Large intestine (tissue), 3 donors: Measurements from ENCODE around the gene EPB41L4B. TPM values are rescaled to one million over a fixed set of nuclear protein-coding genes. Genes with fewer than 3 reads are reported as not detected.

Experiments used
- DNase-seq, 2 donors: peaks; one replicate each; pipeline versions ENCODE4 v3.0.0 to v3.0.0-alpha.2; 2013
- H3K27ac ChIP-seq: one replicate; pipeline ENCODE4 v1.5.1; 2013; ENCODE audit warnings: low read length
- H3K27me3 ChIP-seq: 2 replicates; pipeline ENCODE4 v1.6.1; 2013; ENCODE audit warnings: low read length; ENCODE audit not compliant: control insufficient read depth, insufficient read depth
- H3K36me3 ChIP-seq: 2 replicates; pipeline ENCODE4 v1.6.1; 2013; ENCODE audit warnings: low read length; ENCODE audit not compliant: control insufficient read depth, insufficient read depth
- H3K4me1 ChIP-seq: one replicate; pipeline ENCODE4 v1.6.1; 2013; ENCODE audit warnings: low read length; ENCODE audit not compliant: control insufficient read depth, insufficient read depth
- H3K4me3 ChIP-seq: one replicate; pipeline ENCODE4 v1.5.1; 2013; ENCODE audit warnings: low read length
- H3K9me3 ChIP-seq: one replicate; pipeline ENCODE4 v1.6.1; 2013; ENCODE audit warnings: mild to moderate bottlenecking, low read depth, low read length, moderate library complexity; ENCODE audit not compliant: control insufficient read depth
- WGBS: methylation state at CpG from one replicate; pipeline ENCODE4 v1.1.5; 2013; ENCODE audit warnings: low lambda C conversion rate; ENCODE audit not compliant: insufficient coverage; 5-methylcytosine and 5-hydroxymethylcytosine counted together
- polyA plus RNA-seq: library from polyadenylated mRNA; unstranded; fragments of 120-200 nt; gene quantifications from one replicate; pipeline ENCODE4 v1.2.1, GENCODE V29; 2013

Gene EPB41L4B
- polyA plus RNA-seq, 1 donor: 35.5 TPM

- Histone ChIP-seq H3K9me3 (no peaks in the 10 kb centered on the region), H3K4me1 (peaks cover 20% of the 10 kb centered on the region), H3K36me3 (peaks cover 6% of the 10 kb centered on the region), H3K27ac (no peak overlapping the region), H3K4me3 (no peak overlapping the region), H3K27me3 (no peaks in the 10 kb centered on the region)
- peak; percentile 23 to 29 for DNase-seq
- WGBS: no CpG with 5 or more reads among the region's 7 CpGs
These were observed 72.7 kb downstream of the EPB41L4B start for GRCh38 chr9:109248133-109248581.

- Histone ChIP-seq H3K4me3 (no peak overlapping the region), H3K4me1 (peaks cover 20% of the 10 kb centered on the region), H3K27ac (no peak overlapping the region), H3K36me3 (no peaks in the 10 kb centered on the region), H3K9me3 (no peaks in the 10 kb centered on the region), H3K27me3 (no peaks in the 10 kb centered on the region)
- DNase-seq: no peak
These were observed 73.6 kb downstream of the EPB41L4B start for GRCh38 chr9:109247228-109247627.

- Histone ChIP-seq H3K9me3 (no peaks in the 10 kb centered on the region), H3K4me1 (peaks cover 16% of the 10 kb centered on the region), H3K27ac (no peak overlapping the region), H3K36me3 (peaks cover 3% of the 10 kb centered on the region), H3K4me3 (no peak overlapping the region), H3K27me3 (no peaks in the 10 kb centered on the region)
- WGBS: 86% methylated on average over 1 of the region's 6 CpGs
- DNase-seq: peak in 1 of 2 donors; percentile 4
These were observed 74.3 kb downstream of the EPB41L4B start for GRCh38 chr9:109246533-109246932.

GRCh38 chr9:109245310-109245897 lies 75.5 kb downstream of the EPB41L4B start:
- Histone ChIP-seq H3K9me3 (no peaks in the 10 kb centered on the region), H3K4me1 (peaks cover 7% of the 10 kb centered on the region), H3K27me3 (no peaks in the 10 kb centered on the region), H3K27ac (no peak overlapping the region), H3K4me3 (no peak overlapping the region), H3K36me3 (peaks cover 4% of the 10 kb centered on the region)
- no peak for DNase-seq
- WGBS: 95% methylated on average over 3 of the region's 6 CpGs

- peaks cover 6% of the 10 kb centered on the region for H3K36me3 ChIP-seq
- H3K27ac ChIP-seq: no peak overlapping the region
- no peak overlapping the region for H3K4me3 ChIP-seq
- 75% methylated on average over 1 of the region's 9 CpGs for WGBS
- H3K9me3 ChIP-seq: no peaks in the 10 kb centered on the region
- DNase-seq: peak; percentile 67 to 68
- no peaks in the 10 kb centered on the region for H3K4me1 ChIP-seq
- no peaks in the 10 kb centered on the region for H3K27me3 ChIP-seq
These were observed 76.4 kb downstream of the EPB41L4B start for GRCh38 chr9:109244179-109245132.

- Histone ChIP-seq H3K36me3 (peaks cover 8% of the 10 kb centered on the region), H3K27ac (no peak overlapping the region), H3K27me3 (no peaks in the 10 kb centered on the region), H3K4me1 (no peaks in the 10 kb centered on the region), H3K9me3 (no peaks in the 10 kb centered on the region), H3K4me3 (no peak overlapping the region)
- no peak for DNase-seq
- WGBS: no CpG with 5 or more reads among the region's 2 CpGs
These were observed 78.1 kb downstream of the EPB41L4B start for GRCh38 chr9:109242741-109243140.

- H3K27ac ChIP-seq: no peak overlapping the region
- 100% methylated on average over 1 of the region's 2 CpGs for WGBS
- no peaks in the 10 kb centered on the region for H3K9me3 ChIP-seq
- peaks cover 9% of the 10 kb centered on the region for H3K36me3 ChIP-seq
- no peaks in the 10 kb centered on the region for H3K4me1 ChIP-seq
- DNase-seq: no peak
- H3K4me3 ChIP-seq: no peak overlapping the region
- no peaks in the 10 kb centered on the region for H3K27me3 ChIP-seq
These were observed 78.8 kb downstream of the EPB41L4B start for GRCh38 chr9:109242014-109242413.

GRCh38 chr9:109241207-109241606 lies 79.7 kb downstream of the EPB41L4B start:
- WGBS: no CpG with 5 or more reads among the region's 3 CpGs
- peaks cover 9% of the 10 kb centered on the region for H3K36me3 ChIP-seq
- no peaks in the 10 kb centered on the region for H3K27me3 ChIP-seq
- DNase-seq: no peak
- H3K27ac ChIP-seq: no peak overlapping the region
- no peak overlapping the region for H3K4me3 ChIP-seq
- H3K4me1 ChIP-seq: no peaks in the 10 kb centered on the region
- H3K9me3 ChIP-seq: no peaks in the 10 kb centered on the region

GRCh38 chr9:109239240-109239639 lies 81.6 kb downstream of the EPB41L4B start:
- Histone ChIP-seq H3K9me3 (no peaks in the 10 kb centered on the region), H3K27ac (no peak overlapping the region), H3K27me3 (no peaks in the 10 kb centered on the region), H3K4me3 (no peak overlapping the region), H3K36me3 (peaks cover 9% of the 10 kb centered on the region), H3K4me1 (no peaks in the 10 kb centered on the region)
- WGBS: 94% methylated on average over 2 of the region's 3 CpGs
- DNase-seq: no peak

GRCh38 chr9:109238655-109239054 lies 82.2 kb downstream of the EPB41L4B start:
- H3K4me1 ChIP-seq: no peaks in the 10 kb centered on the region
- WGBS: no CpG with 5 or more reads among the region's 3 CpGs
- no peak overlapping the region for H3K27ac ChIP-seq
- no peak for DNase-seq
- no peaks in the 10 kb centered on the region for H3K27me3 ChIP-seq
- no peak overlapping the region for H3K4me3 ChIP-seq
- no peaks in the 10 kb centered on the region for H3K9me3 ChIP-seq
- peaks cover 9% of the 10 kb centered on the region for H3K36me3 ChIP-seq
